Kidney epithelial cell (primary cell): ENCODE measurements around the gene MAN1C1. TPM values are rescaled to one million over a fixed set of nuclear protein-coding genes. Genes with fewer than 3 reads are reported as not detected.

Experiments used
- DNase-seq: peaks from one replicate; pipeline ENCODE4 v3.0.0-alpha.2; 2010; ENCODE audit warnings: low read depth
- H3K27me3 ChIP-seq: 2 replicates; pipeline ENCODE4 v1.6.0; 2011; ENCODE audit warnings: low read length; ENCODE audit not compliant: control insufficient read depth, insufficient read depth
- H3K36me3 ChIP-seq: 2 replicates; pipeline ENCODE4 v1.5.1; 2011; ENCODE audit warnings: low read length; ENCODE audit not compliant: control insufficient read depth, insufficient read depth
- H3K4me3 ChIP-seq: 2 replicates; pipeline ENCODE4 v1.5.1; 2011; ENCODE audit warnings: low read depth, mild to moderate bottlenecking, control low read depth, low read length
- total RNA-seq: library from RNA; depleted of rRNA; stranded (reverse); fragments of >200 nt; gene quantifications from 2 replicates; pipeline ENCODE4 v1.2.3, GENCODE V29; 2015
- TF ChIP-seq, protein P1 (sequence below): IDR thresholded peaks from 2 replicates; pipeline ENCODE4 v1.5.1; 2011; ENCODE audit warnings: mild to moderate bottlenecking, moderate library complexity, low read length, control low read depth, inconsistent platforms; ENCODE audit not compliant: insufficient read depth, poor library complexity, severe bottlenecking

The MAN1C1 gene
- total RNA-seq, 1 donor from 2014 or later: 1.4 TPM

DNA sequence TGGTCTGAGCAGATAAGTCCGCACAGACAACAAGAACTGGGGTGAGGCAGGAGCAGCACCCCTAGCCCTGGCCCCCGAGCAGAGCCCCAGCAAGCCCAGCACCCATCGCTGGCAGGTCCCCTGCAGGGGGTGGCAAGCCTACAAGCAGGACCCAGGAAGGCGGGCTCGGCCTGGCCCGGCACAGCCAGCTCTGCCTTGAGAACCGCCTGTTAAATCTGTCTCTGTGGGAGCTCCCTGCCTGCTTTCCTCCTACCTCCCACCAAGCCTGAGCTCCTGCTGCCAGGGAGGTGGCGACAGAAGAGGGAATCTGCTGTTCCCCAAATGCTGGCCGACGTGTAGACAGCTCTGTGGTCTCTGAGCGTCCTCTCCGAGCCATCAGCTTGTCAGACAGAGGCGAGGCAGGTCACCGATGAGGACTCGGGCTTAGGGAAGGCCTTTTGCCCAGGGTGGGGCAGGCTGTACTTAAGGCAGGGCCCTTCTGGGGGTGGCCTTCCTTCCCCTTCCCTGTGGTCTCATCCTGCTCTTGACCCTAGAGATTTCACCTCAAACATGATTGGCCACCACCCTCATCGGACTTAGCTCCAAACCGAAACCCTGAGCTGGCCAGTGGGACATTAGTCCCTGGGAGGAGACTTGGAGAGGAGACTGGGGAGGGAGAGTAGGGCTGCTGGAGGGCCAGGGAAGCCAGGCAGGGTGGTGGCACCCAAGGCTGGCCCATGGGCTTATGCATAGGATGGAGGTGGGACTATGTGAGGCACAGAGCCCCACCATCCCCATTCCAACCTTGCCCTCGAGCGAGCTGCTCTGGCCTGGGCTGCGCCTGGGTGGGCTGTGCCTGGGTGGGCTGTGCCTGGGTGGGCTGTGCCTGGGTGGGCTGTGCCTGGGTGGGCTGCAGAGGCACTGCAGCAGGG, 191.1 kb downstream of the MAN1C1 start:
- H3K27me3 ChIP-seq: no peaks in the 10 kb centered on the region
- DNase-seq: no peak
- TF ChIP-seq, protein P1, sequence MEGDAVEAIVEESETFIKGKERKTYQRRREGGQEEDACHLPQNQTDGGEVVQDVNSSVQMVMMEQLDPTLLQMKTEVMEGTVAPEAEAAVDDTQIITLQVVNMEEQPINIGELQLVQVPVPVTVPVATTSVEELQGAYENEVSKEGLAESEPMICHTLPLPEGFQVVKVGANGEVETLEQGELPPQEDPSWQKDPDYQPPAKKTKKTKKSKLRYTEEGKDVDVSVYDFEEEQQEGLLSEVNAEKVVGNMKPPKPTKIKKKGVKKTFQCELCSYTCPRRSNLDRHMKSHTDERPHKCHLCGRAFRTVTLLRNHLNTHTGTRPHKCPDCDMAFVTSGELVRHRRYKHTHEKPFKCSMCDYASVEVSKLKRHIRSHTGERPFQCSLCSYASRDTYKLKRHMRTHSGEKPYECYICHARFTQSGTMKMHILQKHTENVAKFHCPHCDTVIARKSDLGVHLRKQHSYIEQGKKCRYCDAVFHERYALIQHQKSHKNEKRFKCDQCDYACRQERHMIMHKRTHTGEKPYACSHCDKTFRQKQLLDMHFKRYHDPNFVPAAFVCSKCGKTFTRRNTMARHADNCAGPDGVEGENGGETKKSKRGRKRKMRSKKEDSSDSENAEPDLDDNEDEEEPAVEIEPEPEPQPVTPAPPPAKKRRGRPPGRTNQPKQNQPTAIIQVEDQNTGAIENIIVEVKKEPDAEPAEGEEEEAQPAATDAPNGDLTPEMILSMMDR: no peak
- H3K36me3 ChIP-seq: no peaks in the 10 kb centered on the region
- H3K4me3 ChIP-seq: no peak overlapping the region

DNA sequence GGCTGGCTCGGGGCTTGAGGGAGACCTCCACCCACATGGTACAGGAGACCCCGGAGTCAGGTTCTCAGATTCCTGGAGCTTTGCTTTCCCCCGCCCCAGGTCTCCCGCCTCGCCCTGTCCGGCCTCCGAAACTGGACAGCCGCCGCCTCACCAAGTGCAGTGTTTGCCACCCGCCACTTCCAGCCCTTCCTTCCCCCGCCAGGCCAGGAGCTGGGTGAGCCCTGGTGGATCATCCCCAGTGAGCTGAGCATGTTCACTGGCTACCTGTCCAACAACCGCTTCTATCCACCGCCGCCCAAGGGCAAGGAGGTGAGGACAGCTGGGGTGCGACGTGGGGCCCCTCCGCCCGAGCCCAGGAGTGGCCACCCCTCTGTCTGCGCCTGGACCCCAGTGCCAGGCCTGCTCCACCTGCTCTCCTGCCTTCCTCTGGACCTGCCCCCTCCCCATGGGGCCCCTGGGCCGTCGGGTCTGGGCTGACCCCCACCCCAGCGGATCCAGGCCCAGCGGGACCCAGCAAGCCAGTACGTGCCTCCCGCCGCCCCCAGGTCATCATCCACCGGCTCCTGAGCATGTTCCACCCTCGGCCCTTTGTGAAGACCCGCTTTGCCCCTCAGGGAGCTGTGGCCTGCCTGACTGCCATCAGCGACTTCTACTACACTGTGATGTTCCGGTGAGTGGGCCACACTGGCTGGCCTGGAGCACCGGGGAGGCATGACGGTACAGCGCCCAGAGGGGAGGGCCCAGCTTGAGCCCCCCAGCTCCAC, 192.1 kb downstream of the MAN1C1 start:
- H3K4me3 ChIP-seq: no peak overlapping the region
- no peaks in the 10 kb centered on the region for H3K36me3 ChIP-seq

DNA sequence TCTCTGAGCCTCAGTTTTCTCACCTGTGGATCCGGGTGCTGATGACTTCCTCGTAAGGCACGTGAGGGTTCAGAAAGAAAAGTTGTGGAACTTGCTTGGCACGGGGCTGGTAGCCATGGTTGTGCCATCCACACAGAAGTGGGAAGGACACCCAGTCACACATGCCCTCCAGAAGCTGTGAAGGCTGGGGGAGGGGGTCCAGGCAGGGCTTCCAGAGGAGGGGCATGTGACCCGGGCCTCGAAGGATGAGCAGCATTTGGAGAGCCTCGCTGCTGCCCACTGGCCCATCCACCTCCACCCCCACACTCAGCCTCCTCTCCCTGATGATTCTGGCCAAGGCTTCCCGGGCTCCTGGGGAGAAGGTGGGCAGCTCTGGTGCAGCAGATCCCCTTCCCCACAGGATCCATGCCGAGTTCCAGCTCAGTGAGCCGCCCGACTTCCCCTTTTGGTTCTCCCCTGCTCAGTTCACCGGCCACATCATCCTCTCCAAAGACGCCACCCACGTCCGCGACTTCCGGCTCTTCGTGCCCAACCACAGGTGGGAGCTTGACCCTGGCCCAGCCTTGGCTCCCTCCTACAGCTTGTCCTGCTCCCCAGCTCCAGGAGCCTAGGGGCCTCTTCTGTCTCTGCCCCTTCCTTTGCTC, 192.8 kb downstream of the MAN1C1 start:
- H3K27me3 ChIP-seq: no peaks in the 10 kb centered on the region
- H3K4me3 ChIP-seq: no peak overlapping the region
- no peaks in the 10 kb centered on the region for H3K36me3 ChIP-seq
- TF ChIP-seq, protein P1: no peak
- no peak for DNase-seq

More for the DNA sequence above, 192.1 kb downstream of the MAN1C1 start:
- no peaks in the 10 kb centered on the region for H3K27me3 ChIP-seq
- no peak for DNase-seq
- TF ChIP-seq, protein P1: no peak

DNA sequence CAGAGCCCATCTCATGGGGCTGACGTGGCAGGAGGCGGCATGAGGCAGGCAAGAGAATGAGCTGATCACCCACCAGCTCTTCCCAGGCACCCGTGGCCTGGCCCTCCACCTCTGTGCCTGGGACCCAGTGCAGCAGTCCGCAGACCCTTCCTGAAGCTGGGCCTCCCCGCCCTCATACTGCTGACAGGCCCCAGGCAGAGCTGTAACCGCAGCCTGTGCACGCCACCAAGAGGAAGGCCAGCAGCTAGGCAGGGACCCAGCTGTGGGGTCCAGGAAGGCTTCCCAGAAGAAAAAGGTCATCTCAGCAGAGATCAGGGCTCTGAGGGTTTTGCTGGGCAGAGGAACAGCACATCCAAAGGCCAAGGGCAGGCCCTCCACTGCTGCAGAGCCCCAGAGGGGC, 193.3 kb downstream of the MAN1C1 start:
- Histone ChIP-seq H3K27me3 (no peaks in the 10 kb centered on the region), H3K4me3 (no peak overlapping the region), H3K36me3 (no peaks in the 10 kb centered on the region)
- no peak for DNase-seq
- TF ChIP-seq, protein P1: no peak

DNA sequence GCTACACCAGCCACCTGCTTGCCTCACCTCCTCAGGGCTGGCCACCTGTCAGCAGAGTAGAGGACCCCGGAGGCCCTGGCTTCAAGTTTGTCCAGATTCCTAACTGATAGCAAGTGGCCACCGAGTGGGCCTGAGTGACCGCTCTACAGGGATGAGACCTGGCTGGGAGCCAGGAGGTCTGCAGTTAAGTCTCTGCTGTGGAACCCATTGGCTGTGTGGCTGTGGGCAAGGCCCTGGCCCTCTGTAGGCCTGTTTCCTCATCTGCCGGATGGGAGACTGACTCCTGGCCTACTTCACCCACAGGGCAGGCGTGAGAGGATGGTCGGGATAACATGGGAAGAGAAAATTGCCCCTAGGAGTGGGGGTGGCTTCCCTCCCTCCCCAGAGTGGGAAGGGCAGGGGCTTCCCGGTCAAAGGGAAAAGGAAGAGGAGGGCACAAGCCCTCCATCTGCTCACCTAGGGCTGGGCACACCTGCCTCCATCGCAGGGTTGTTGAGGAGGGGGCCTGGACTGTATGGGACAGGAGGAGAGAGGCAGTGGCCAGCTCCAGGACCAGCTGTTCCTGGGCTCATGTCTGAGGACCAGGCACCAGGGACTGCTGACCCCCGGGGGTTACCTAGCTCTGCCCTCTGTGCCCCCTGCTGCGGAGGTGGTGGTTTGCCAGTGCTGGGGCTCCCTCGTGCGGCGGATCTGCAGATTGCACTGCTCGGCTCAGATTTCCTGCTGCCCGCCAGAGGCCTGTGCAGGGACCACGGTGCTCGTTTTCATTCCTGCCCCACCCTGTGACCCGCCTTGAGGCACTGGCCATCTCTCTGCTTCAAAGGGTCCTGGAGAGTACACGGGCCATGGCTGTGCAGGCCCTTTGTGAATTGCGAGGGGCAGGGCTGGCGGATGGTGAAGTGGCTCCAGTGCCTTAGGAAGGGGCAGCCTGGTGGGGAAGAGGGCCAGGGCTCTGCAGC, 194.0 kb downstream of the MAN1C1 start:
- DNase-seq: no peak
- H3K27me3 ChIP-seq: no peaks in the 10 kb centered on the region
- TF ChIP-seq, protein P1: peak; percentile 94
- H3K36me3 ChIP-seq: no peaks in the 10 kb centered on the region
- no peak overlapping the region for H3K4me3 ChIP-seq
